SK-N-SH (cell line): Measurements from ENCODE around the gene TMEM184B. TPM values are rescaled to one million over a fixed set of nuclear protein-coding genes. Genes with fewer than 3 reads are reported as not detected.
"Not testable (repeated sequence)": the region's sequence is repeated elsewhere in the genome, so short reads cannot be mapped to it uniquely, and the experiment has no call there.

ENCODE experiments used
- CTCF ChIA-PET: fragments of 300-600, 350-600 bp; formaldehyde crosslinking; extraction: SDS; loops from one replicate; lab custom pipeline; 2021; lab: Yijun Ruan, JAX
- POLR2A ChIA-PET: fragments of 350-600 bp; sonication (Branson Sonifier 250); formaldehyde crosslinking; extraction: SDS; loops from one replicate; lab custom pipeline; 2020; ENCODE audit warnings: antibody characterized with exemption, inconsistent platforms; lab: Yijun Ruan, JAX
- DNase-seq: peaks from one replicate; pipeline ENCODE4 v3.0.0; 2012
- H2AFZ ChIP-seq: fragments of 200-600 bp; sonication (generic); 2 replicates; pipeline ENCODE4 v1.8.1; 2016; ENCODE audit warnings: antibody characterized with exemption, mild to moderate bottlenecking, low read depth
- H3F3A ChIP-seq: fragments of 200-600 bp; sonication (generic); replicated peaks from 2 replicates; pipeline ENCODE3; 2016; ENCODE audit warnings: antibody characterized with exemption, mild to moderate bottlenecking; ENCODE audit not compliant: insufficient read depth
- H3K27ac ChIP-seq, 2 experiments: fragments of 200-500 bp in 1 of 2; fragments of 200-600 bp in 1 of 2; sonication (Bioruptor generic) in 1 of 2; sonication (generic), shearing (Covaris generic) in 1 of 2; 2 replicates each; pipeline versions ENCODE4 v1.5.1 to v1.6.1; 2014 to 2016; ENCODE audit warnings: low read depth in 2 of 2, inconsistent platforms in 1 of 2, low read length in 1 of 2, mild to moderate bottlenecking in 1 of 2, mixed read lengths in 1 of 2
- H3K27me3 ChIP-seq: fragments of 200-600 bp; sonication (generic), shearing (Covaris generic); 2 replicates; pipeline ENCODE4 v1.6.1; 2016; ENCODE audit warnings: mixed run types; ENCODE audit not compliant: insufficient read depth
- H3K36me3 ChIP-seq, 2 experiments: fragments of 200-500 bp in 1 of 2; fragments of 200-600 bp in 1 of 2; sonication (Bioruptor generic) in 1 of 2; sonication (generic) in 1 of 2; replicated peaks in 1 of 2; 2 replicates each; pipeline versions ENCODE3 to v1.5.1; 2014 to 2016; ENCODE audit warnings: low read length in 1 of 2, mild to moderate bottlenecking in 1 of 2; ENCODE audit not compliant: insufficient read depth in 2 of 2, control insufficient read depth in 1 of 2
- H3K4me1 ChIP-seq, 2 experiments: fragments of 200-500 bp in 1 of 2; fragments of 200-600 bp in 1 of 2; sonication (Bioruptor generic) in 1 of 2; sonication (generic), shearing (Covaris generic) in 1 of 2; 2 replicates each; pipeline versions ENCODE4 v1.5.1 to v1.6.1; 2014 to 2016; ENCODE audit warnings: low read depth in 1 of 2, low read length in 1 of 2, mixed run types in 1 of 2; ENCODE audit not compliant: insufficient read depth in 2 of 2, control insufficient read depth in 1 of 2
- H3K4me2 ChIP-seq: fragments of 200-600 bp; sonication (generic), shearing (Covaris generic); 2 replicates; pipeline ENCODE4 v1.6.1; 2017; ENCODE audit warnings: mixed run types
- H3K4me3 ChIP-seq, 2 experiments: fragments of 200-500 bp in 1 of 2; fragments of 200-600 bp in 1 of 2; sonication (Bioruptor generic) in 1 of 2; sonication (generic), shearing (Covaris generic) in 1 of 2; 2 replicates each; pipeline versions ENCODE4 v1.5.1 to v1.8.1; 2014 to 2016; ENCODE audit warnings: low read depth in 2 of 2, inconsistent platforms in 1 of 2, low read length in 1 of 2, mild to moderate bottlenecking in 1 of 2, mixed read lengths in 1 of 2, moderate library complexity in 1 of 2
- H3K79me2 ChIP-seq: fragments of 200-600 bp; sonication (generic); 2 replicates; pipeline ENCODE4 v1.8.1; 2017; ENCODE audit warnings: mild to moderate bottlenecking; ENCODE audit not compliant: insufficient read depth
- H3K9ac ChIP-seq: fragments of 200-600 bp; sonication (generic); 2 replicates; pipeline ENCODE4 v1.6.1; 2017; ENCODE audit warnings: mixed run types
- H3K9me2 ChIP-seq: fragments of 200-600 bp; sonication (generic); 2 replicates; pipeline ENCODE4 v1.6.1; 2017; ENCODE audit warnings: mixed run types
- H3K9me3 ChIP-seq: fragments of 200-600 bp; sonication (generic); 2 replicates; pipeline ENCODE4 v1.6.1; 2017; ENCODE audit warnings: mixed run types, mild to moderate bottlenecking, moderate library complexity
- H4K20me1 ChIP-seq: fragments of 200-600 bp; sonication (generic); 2 replicates; pipeline ENCODE4 v1.6.1; 2017; ENCODE audit warnings: mild to moderate bottlenecking, mixed run types; ENCODE audit not compliant: insufficient read depth
- ELF1 ChIP-seq: IDR thresholded peaks from 2 replicates; pipeline ENCODE4 v1.4.0; 2012
- EP300 ChIP-seq, 2 experiments: IDR thresholded peaks; 2 replicates each; pipeline versions ENCODE4 v1.4.0 to v1.6.1; 2012; ENCODE audit warnings: borderline replicate concordance in 1 of 2, low read depth in 1 of 2, low read length in 1 of 2
- FOXM1 ChIP-seq: IDR thresholded peaks from 2 replicates; pipeline ENCODE4 v1.4.0; 2012; ENCODE audit warnings: low read depth, mild to moderate bottlenecking
- GABPA ChIP-seq: IDR thresholded peaks from 2 replicates; pipeline ENCODE4 v1.4.0; 2012; ENCODE audit warnings: low read depth, mild to moderate bottlenecking
- GATA2 ChIP-seq: sonication (generic); formaldehyde crosslinking; IDR thresholded peaks from 2 replicates; pipeline ENCODE4 v1.5.0; 2020; ENCODE audit warnings: mild to moderate bottlenecking, missing genetic modification reagents
- MAX ChIP-seq: IDR thresholded peaks from 2 replicates; pipeline ENCODE4 v1.4.0; 2012; ENCODE audit warnings: low read depth
- MEF2A ChIP-seq: IDR thresholded peaks from 2 replicates; pipeline ENCODE4 v1.4.0; 2012; ENCODE audit warnings: low read depth, borderline replicate concordance
- POLR2AphosphoS5 ChIP-seq: IDR thresholded peaks from 2 replicates; pipeline ENCODE4 v1.6.1; 2012; ENCODE audit warnings: low read depth, low read length
- RAD21 ChIP-seq: IDR thresholded peaks from 2 replicates; pipeline ENCODE4 v1.6.1; 2012; ENCODE audit warnings: mild to moderate bottlenecking, low read length
- RCOR1 ChIP-seq: fragments of 150-350 bp; IDR thresholded peaks from 2 replicates; pipeline ENCODE4 v1.6.1; 2017; ENCODE audit warnings: antibody characterized with exemption, low read length
- SMC3 ChIP-seq: IDR thresholded peaks from 2 replicates; pipeline ENCODE4 v1.6.1; 2012; ENCODE audit warnings: low read depth, low read length, improper control_type of control experiment
- TAF1 ChIP-seq: IDR thresholded peaks from 2 replicates; pipeline ENCODE4 v1.6.1; 2012; ENCODE audit warnings: low read depth, mild to moderate bottlenecking, low read length, moderate library complexity, borderline replicate concordance
- TCF12 ChIP-seq: IDR thresholded peaks from 2 replicates; pipeline ENCODE4 v1.4.0; 2012
- TEAD4 ChIP-seq: IDR thresholded peaks from 2 replicates; pipeline ENCODE4 v1.4.0; 2012; ENCODE audit warnings: mild to moderate bottlenecking, borderline replicate concordance; ENCODE audit not compliant: insufficient read depth
- USF2 ChIP-seq: fragments of 150-350 bp; IDR thresholded peaks from 2 replicates; pipeline ENCODE4 v1.6.1; 2017; ENCODE audit warnings: antibody characterized with exemption, low read length, low read depth, borderline replicate concordance
- WGBS: methylation state at CpG from one replicate; pipeline ENCODE4 v1.1.6; 2017; ENCODE audit warnings: low lambda C conversion rate; 5-methylcytosine and 5-hydroxymethylcytosine counted together
- polyA plus RNA-seq, 3 experiments: library from polyadenylated mRNA; depleted of rRNA; stranded (reverse); fragments of >200 nt; gene quantifications; 2 replicates each; pipeline ENCODE4 v1.2.3, GENCODE V29; 2012
- TF ChIP-seq, protein P1 (sequence below): IDR thresholded peaks from 2 replicates; pipeline ENCODE4 v1.4.0; 2012; ENCODE audit warnings: low read depth, borderline replicate concordance

Gene TMEM184B
- polyA plus RNA-seq, 1 of the 3 experiments (the other 2 are of a cell fraction) = 25.3 TPM

GRCh38 chr22:38236786-38237185, 36.0 kb downstream of the TMEM184B start:
- Histone ChIP-seq H3K79me2 (peaks cover 9% of the 10 kb centered on the region), H3K4me3 (no peak overlapping the region), H3K9me3 (no peaks in the 10 kb centered on the region), H3K9ac (no peak overlapping the region), H4K20me1 (no peaks in the 10 kb centered on the region), H3K27ac (no peak overlapping the region), H3K27me3 (no peaks in the 10 kb centered on the region), H2AFZ (no peak overlapping the region), H3F3A (peaks cover 11% of the 10 kb centered on the region), H3K4me1 (peaks cover 8 to 24% of the 10 kb centered on the region in 2 experiments; a peak in 2 of 4 replicates), H3K9me2 (no peaks in the 10 kb centered on the region), H3K4me2 (no peak overlapping the region), H3K36me3 (no peaks in the 10 kb centered on the region)
- CTCF ChIA-PET = no interaction called here
- POLR2A ChIA-PET = no interaction called here
- TF ChIP-seq TAF1 = no peak
- no peak for TF ChIP-seq SMC3
- TF ChIP-seq RCOR1 = no peak
- no peak for TF ChIP-seq MEF2A
- TF ChIP-seq TEAD4 = no peak
- no peak for TF ChIP-seq GABPA
- TF ChIP-seq USF2 = no peak
- TF ChIP-seq MAX = no peak
- TF ChIP-seq GATA2 (CRISPR knock-in tag) = no peak
- DNase-seq = no peak
- 100% methylated on average over 5 of the region's 8 CpGs for WGBS

DNA sequence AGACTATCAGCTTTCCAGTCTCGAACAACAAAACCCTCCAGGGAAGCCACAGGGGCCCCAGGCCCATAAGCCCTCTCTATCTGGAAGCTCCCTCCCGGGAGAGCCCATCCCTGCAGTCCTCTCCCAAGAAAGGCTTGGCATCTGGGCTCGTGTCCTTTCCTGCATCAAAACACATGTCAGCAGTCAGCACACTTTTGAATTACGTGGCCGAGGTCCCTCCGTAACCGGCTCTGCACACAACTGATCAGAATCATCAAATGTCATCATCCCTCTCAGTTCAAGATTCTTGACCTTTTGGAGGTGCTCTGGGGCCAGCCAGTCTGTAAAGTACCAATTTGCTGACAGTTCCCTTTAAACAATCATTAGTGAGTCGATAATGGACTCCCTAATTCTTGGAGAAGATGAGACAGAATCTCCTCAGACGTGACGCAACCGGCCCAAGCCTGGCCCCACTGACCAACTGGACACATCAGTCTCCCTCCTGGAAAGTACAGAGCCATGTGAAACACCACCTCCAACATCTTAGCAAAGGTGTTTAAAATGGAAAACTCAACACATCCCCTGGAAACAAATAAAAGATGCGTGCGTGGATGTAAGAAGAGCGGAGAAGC, 37.5 kb downstream of the TMEM184B start:
- H2AFZ ChIP-seq = no peak overlapping the region
- H3K36me3 ChIP-seq = peaks cover 0 to 8% of the 10 kb centered on the region in 2 experiments
- no peaks in the 10 kb centered on the region for H3K9me2 ChIP-seq
- no peak overlapping the region for H3K27ac ChIP-seq
- POLR2A ChIA-PET = no interaction called here
- peaks cover 8 to 14% of the 10 kb centered on the region in 2 experiments; a peak in 2 of 4 replicates for H3K4me1 ChIP-seq
- WGBS = 87% methylated on average over 11 of the region's 14 CpGs
- no peak for DNase-seq
- CTCF ChIA-PET = no interaction called here
- no peak overlapping the region for H3K4me3 ChIP-seq
- H3K9me3 ChIP-seq = no peaks in the 10 kb centered on the region
- H3F3A ChIP-seq = peaks cover 4% of the 10 kb centered on the region
- H4K20me1 ChIP-seq = no peaks in the 10 kb centered on the region
- H3K27me3 ChIP-seq = no peaks in the 10 kb centered on the region
- no peak overlapping the region for H3K9ac ChIP-seq
- TF ChIP-seq, protein P1, sequence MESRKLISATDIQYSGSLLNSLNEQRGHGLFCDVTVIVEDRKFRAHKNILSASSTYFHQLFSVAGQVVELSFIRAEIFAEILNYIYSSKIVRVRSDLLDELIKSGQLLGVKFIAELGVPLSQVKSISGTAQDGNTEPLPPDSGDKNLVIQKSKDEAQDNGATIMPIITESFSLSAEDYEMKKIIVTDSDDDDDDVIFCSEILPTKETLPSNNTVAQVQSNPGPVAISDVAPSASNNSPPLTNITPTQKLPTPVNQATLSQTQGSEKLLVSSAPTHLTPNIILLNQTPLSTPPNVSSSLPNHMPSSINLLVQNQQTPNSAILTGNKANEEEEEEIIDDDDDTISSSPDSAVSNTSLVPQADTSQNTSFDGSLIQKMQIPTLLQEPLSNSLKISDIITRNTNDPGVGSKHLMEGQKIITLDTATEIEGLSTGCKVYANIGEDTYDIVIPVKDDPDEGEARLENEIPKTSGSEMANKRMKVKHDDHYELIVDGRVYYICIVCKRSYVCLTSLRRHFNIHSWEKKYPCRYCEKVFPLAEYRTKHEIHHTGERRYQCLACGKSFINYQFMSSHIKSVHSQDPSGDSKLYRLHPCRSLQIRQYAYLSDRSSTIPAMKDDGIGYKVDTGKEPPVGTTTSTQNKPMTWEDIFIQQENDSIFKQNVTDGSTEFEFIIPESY = no peak
- TF ChIP-seq RAD21 = no peak
- TF ChIP-seq RCOR1 = no peak
- TF ChIP-seq FOXM1 = no peak
- no peak for TF ChIP-seq POLR2AphosphoS5
- TF ChIP-seq ELF1 = no peak
- TF ChIP-seq EP300 (IDR thresholded peaks at IDR 0.05; ENCODE audit: borderline replicate concordance in 1 of 2, low read depth in 1 of 2, low read length in 1 of 2) = no peak
- TF ChIP-seq TCF12 = no peak
- H3K4me2 ChIP-seq = no peak overlapping the region
- H3K79me2 ChIP-seq = peaks cover 9% of the 10 kb centered on the region

DNA sequence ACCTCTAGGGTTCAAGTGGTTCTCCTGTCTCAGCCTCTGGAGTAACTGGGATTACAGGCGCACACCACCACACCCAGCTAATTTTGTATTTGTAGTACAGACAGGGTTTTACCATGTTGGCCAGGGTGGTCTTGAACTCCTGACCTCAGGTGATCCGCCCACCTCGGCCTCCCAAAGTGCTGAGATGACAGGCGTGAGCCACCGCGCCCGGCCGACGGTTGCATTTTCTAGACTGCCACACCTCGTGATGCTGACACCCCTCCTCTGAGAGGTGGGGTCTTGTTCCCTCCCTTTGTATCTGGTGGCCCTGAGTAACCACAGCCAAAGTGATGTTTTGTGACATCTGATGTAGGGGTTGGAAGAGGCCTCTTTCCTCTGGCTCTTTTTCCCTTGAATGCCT, 39.0 kb downstream of the TMEM184B start:
- H3K4me1 ChIP-seq = not testable (repeated sequence)

More for the DNA sequence above, 39.0 kb downstream of the TMEM184B start:
- H3K9me2 ChIP-seq, H3K36me3 ChIP-seq, H3F3A ChIP-seq, H2AFZ ChIP-seq, H3K4me3 ChIP-seq, H3K9ac ChIP-seq, H3K4me2 ChIP-seq, H3K79me2 ChIP-seq, H4K20me1 ChIP-seq, H3K27ac ChIP-seq, CTCF ChIA-PET, POLR2A ChIA-PET, H3K9me3 ChIP-seq, DNase-seq, H3K27me3 ChIP-seq: not testable (repeated sequence)
- WGBS = 99% methylated on average over 10 of the region's 10 CpGs
